Spinal cord (tissue), 10 donors: ENCODE results near the gene DERL2. TPM values are rescaled to one million over a fixed set of nuclear protein-coding genes. Genes with fewer than 3 reads are reported as not detected.
"Not testable (repeated sequence)": the region's sequence is repeated elsewhere in the genome, so short reads cannot be mapped to it uniquely, and the experiment has no call there.

Source experiments
- DNase-seq, 6 donors: peaks; one replicate each; pipeline versions ENCODE4 v3.0.0 to v3.0.0-alpha.2; 2013 to 2015; ENCODE audit warnings: low spot score in 6 of 6, low read depth in 4 of 6
- H3K27ac ChIP-seq: one replicate; pipeline ENCODE4 v1.5.1; 2013; ENCODE audit warnings: low read depth, low read length, control low read depth
- H3K27me3 ChIP-seq: one replicate; pipeline ENCODE4 v1.6.1; 2013; ENCODE audit warnings: low read length; ENCODE audit not compliant: control insufficient read depth, insufficient read depth
- H3K36me3 ChIP-seq: one replicate; pipeline ENCODE4 v1.6.1; 2013; ENCODE audit warnings: low read length; ENCODE audit not compliant: control insufficient read depth, insufficient read depth
- H3K4me1 ChIP-seq: one replicate; pipeline ENCODE4 v1.6.1; 2013; ENCODE audit warnings: low read length; ENCODE audit not compliant: control insufficient read depth, insufficient read depth
- H3K4me3 ChIP-seq: one replicate; pipeline ENCODE4 v1.5.1; 2013; ENCODE audit warnings: low read depth, low read length, control low read depth
- H3K9me3 ChIP-seq: one replicate; pipeline ENCODE4 v1.6.1; 2013; ENCODE audit warnings: low read length; ENCODE audit not compliant: control insufficient read depth, insufficient read depth
- WGBS: methylation state at CpG from one replicate; pipeline ENCODE4 v1.1.5; 2013; ENCODE audit warnings: missing lambda C conversion rate; ENCODE audit not compliant: insufficient coverage; 5-methylcytosine and 5-hydroxymethylcytosine counted together
- polyA plus RNA-seq, 2 donors: library from polyadenylated mRNA; unstranded; fragments of 120-200 nt; gene quantifications; one replicate each; pipeline ENCODE4 v1.2.1, GENCODE V29; 2013; ENCODE audit not compliant: insufficient read length in 2 of 2
- total RNA-seq, 2 donors: library from RNA; depleted of rRNA in 1 of 2; stranded (reverse); fragments of 120-200 nt in 1 of 2; fragments of >200 nt in 1 of 2; gene quantifications; one replicate each; pipeline versions ENCODE4 v1.2.3 to v1.2.4, GENCODE V29; 2013 to 2014
- donor health status: healthy.

The DERL2 gene
- total and polyA plus RNA-seq, 4 donors = 38.3 to 65.8 (median 58.9) TPM

DNA sequence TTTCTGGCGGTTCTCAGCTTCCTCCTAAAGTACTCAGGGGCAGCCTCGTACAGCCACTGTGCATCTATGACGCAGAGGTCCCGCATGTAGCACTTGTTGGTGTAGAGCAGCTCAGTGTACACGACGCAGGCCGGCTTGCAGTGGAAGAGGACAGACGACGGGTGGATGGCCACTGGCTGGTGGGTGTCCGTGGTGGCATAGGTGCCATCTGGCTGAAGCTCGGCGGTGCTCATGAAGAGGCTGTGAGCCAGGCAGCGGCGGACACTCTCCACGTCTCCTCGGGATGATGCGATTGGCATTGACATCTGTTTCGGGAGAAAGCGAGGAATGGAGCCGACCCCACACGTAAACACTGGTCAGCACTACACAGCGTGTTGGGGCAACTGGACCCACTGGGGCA is 41.8 kb downstream of the DERL2 start:
- H3K27me3 ChIP-seq = no peaks in the 10 kb centered on the region
- H3K36me3 ChIP-seq = peaks cover 45% of the 10 kb centered on the region

DNA sequence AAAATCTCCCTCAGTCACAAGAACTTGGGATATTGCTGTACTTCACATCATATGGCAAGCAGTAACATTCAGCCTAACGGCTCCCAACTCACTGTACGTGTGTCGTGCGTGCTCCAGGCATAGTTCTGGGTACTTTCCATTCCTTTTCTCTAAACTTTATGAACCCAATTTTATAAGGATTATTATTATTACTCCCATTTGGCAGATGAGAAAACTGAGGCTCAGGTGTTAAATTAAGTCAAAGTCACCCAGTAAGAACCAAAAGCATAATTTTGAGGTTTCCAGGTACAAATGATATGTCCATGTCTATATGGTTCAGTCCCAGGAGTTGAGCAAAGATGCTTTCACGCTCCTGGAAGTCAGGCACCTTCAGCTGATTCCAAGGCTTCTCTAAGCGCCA is 42.2 kb downstream of the DERL2 start:
- no peak overlapping the region for H3K4me3 ChIP-seq
- H3K27me3 ChIP-seq = no peaks in the 10 kb centered on the region
- WGBS = 100% methylated on average over 2 of the region's 6 CpGs
- H3K27ac ChIP-seq = no peak overlapping the region
- DNase-seq = no peak
- H3K9me3 ChIP-seq = no peaks in the 10 kb centered on the region
- peaks cover 3% of the 10 kb centered on the region for H3K4me1 ChIP-seq
- peaks cover 45% of the 10 kb centered on the region for H3K36me3 ChIP-seq

More for the DNA sequence above, 41.8 kb downstream of the DERL2 start:
- H3K9me3 ChIP-seq = no peaks in the 10 kb centered on the region
- H3K4me3 ChIP-seq = no peak overlapping the region
- H3K27ac ChIP-seq = no peak overlapping the region
- H3K4me1 ChIP-seq = peaks cover 3% of the 10 kb centered on the region
- WGBS = 94% methylated on average over 22 of the region's 22 CpGs
- DNase-seq = no peak

DNA sequence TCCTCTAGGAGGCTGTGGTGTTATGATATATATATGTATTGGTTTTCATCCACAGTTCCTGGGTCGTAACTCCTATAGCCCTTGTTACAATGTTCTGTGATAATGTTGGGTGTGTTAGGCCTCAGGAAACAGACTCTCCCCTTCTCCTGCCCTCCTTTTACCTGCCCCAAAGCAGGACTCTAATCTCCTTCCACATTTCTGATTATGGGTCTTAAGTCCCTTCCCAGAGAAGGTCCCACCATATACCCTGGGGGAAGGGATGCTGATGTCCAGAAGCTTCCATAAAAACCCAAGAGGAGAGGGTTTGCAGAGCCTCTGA is 46.6 kb downstream of the DERL2 start:
- no peak for DNase-seq
- peak overlapping the region; percentile 66 for H3K4me3 ChIP-seq
- H3K4me1 ChIP-seq = peaks cover 9% of the 10 kb centered on the region
- H3K27ac ChIP-seq = peak overlapping the region; percentile 60
- no peaks in the 10 kb centered on the region for H3K27me3 ChIP-seq
- no CpG with 5 or more reads among the region's 1 CpG for WGBS
- no peaks in the 10 kb centered on the region for H3K9me3 ChIP-seq
- peaks cover 43% of the 10 kb centered on the region for H3K36me3 ChIP-seq

DNA sequence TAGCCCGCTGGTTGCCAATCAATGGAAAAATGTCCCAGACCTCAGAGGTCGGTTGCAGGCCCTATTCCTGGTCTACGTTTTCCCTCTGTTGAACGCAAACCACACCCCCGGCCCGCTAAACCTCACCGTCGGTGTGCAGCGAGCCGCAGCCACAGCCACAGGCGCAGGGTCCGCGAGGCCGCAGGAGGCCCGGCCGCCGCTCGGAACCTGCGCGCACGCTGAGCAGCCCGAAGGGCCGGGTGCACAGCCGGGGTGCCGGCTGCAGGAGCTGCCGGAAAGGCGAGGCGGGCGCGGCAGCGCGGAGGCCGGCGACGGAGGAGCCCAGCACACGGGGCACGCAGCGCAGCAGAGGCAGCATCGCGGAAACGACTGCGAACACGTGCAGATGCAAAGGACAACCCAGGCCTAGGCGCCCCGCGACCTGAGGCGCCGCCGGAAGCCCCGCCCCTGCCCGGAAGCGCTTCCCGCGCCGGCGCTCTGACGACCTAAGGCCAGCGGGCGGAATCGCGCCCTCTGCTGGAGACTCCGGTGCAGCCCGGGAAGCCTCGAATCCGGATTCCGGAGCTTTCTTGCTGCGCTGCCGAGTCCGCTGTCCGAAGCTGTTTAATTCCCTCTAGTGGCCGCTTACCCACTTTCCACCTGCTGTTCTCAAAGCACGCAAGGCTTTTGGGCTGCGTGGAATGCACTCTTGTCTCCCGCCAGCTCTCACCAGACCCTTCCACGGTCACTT is 47.1 kb downstream of the DERL2 start, which contains the start of gene C1QBP:
C1QBP (minus strand) TSS at position 440 of the 730 bp plus-strand sequence; CDS start at position 358, 82 bp downstream.
- Histone ChIP-seq H3K4me1 (peaks cover 9% of the 10 kb centered on the region), H3K27ac (peak within 1 kb of the TSS; percentile 60), H3K27me3 (no peaks in the 10 kb centered on the region), H3K9me3 (no peaks in the 10 kb centered on the region), H3K36me3 (peaks cover 43% of the 10 kb centered on the region), H3K4me3 (peak within 1 kb of the TSS; percentile 66)
- peak; percentile 83 to 97 (median 89) for DNase-seq
- WGBS = under 1% methylated on average over 71 of the region's 75 CpGs

DNA sequence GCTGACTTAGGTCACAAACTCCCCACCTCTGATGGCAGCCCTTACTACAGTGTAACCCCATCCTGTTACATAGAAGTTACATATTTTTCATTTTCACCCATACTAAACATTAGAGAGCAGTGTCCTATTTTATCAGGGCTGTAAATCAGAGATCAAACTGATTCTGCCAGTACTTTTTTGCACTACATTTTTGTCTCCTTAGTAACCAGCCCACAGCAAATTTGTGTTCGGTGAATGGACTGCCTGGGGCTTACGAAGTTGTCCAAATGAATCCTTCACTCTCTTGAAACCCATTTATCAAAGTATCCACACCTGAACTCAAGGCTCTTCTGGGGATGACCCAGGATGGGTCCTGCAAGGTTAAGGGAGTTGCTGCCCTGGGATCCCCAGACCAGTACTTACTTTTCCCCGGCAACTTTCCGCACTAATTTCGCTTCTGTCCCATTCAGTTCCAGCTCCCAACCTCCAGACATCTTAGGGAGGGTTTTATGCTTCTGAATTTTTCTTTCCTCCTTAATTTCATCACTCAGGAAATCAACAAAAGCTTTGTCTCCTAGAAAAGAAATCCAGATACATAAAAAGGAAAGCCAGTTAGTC is 48.2 kb downstream of the DERL2 start:
- H3K4me3 ChIP-seq = peak overlapping the region; percentile 66
- no peaks in the 10 kb centered on the region for H3K9me3 ChIP-seq
- H3K27ac ChIP-seq = no peak overlapping the region
- H3K4me1 ChIP-seq = peaks cover 9% of the 10 kb centered on the region
- WGBS = 90% methylated on average over 2 of the region's 5 CpGs
- H3K36me3 ChIP-seq = peaks cover 48% of the 10 kb centered on the region
- DNase-seq = no peak
- H3K27me3 ChIP-seq = no peaks in the 10 kb centered on the region

DNA sequence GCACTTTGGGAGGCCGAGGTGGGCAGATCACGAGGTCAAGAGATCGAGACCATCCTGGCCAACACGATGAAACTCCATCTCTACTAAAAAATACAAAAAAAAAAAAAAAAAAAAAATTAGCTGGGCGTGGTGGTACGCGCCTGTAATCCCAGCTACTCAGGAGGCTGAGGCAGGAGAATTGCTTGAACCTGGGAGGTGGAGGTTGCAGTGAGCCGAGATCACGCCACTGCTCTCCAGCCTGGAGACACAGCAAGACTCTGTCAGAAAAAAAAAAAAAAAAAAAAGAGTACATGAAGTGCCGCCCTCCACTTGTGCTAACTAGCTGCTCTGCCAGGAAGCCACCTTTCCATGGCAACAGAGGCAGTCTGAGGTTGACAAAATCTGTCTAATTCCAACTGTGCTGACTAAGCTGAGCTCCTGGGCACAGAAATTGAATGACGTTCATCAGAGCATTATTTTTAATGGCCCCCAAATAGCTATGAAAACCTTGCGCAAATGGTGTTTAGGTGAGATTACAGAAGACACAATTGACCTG is 50.1 kb downstream of the DERL2 start:
- 75% methylated on average over 2 of the region's 12 CpGs for WGBS
- not testable (repeated sequence) for H3K27ac ChIP-seq, H3K27me3 ChIP-seq, H3K9me3 ChIP-seq, H3K4me1 ChIP-seq, H3K4me3 ChIP-seq, DNase-seq
- H3K36me3 ChIP-seq = peaks cover 47% of the 10 kb centered on the region

DNA sequence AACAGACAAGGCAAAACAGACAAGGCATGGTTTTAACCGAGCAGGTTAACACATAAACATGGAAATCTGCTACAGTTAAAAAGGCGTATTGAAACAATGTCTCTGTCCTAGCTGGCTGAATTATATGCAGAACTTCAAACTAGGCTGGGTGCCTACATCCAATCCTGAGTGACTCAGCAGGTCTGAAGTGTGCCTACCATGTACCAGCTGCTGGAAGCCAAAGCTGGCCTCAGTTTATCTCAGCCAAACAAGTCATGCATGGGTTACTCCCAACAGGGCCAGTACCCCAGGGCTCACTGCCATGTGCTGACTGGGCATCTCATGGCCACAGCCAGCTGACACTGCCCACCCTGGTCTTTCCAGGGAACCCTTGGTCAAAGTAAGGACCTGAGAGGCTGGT is 51.0 kb downstream of the DERL2 start:
- no peak for DNase-seq
- no peak overlapping the region for H3K4me3 ChIP-seq
- peaks cover 9% of the 10 kb centered on the region for H3K4me1 ChIP-seq
- WGBS = 95% methylated on average over 2 of the region's 2 CpGs
- H3K27me3 ChIP-seq = no peaks in the 10 kb centered on the region
- no peaks in the 10 kb centered on the region for H3K9me3 ChIP-seq
- H3K27ac ChIP-seq = no peak overlapping the region
- peaks cover 55% of the 10 kb centered on the region for H3K36me3 ChIP-seq

DNA sequence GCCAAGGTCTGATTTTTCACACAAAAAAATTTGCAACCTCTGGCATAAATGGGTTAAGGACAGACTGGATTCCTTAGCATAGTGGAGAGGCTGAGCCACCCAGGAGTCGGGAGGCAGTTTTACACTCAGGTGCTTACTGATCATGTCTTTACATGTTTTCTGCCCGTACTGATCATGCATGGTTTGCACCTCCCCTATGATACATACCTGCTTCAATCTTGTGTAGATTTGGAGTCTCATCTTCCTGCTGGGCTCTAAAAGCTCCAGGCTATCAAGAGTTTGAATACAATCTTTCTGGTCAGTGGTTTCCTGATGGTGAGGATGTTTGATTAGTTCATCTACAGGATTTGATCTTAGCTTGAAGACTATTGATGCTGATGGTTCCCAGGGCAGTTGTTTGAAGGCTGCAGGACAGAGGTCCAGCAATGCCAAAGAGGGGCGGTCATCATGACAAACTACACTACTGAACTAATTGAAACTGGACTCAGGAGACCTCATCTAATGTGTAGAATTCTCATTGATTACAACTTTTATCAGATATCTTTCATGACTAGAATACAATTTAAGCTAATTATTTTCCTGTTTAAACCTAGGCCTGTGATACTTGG is 53.9 kb downstream of the DERL2 start:
- no peak for DNase-seq
- Histone ChIP-seq H3K36me3 (peaks cover 78% of the 10 kb centered on the region), H3K4me3 (no peak overlapping the region), H3K4me1 (no peaks in the 10 kb centered on the region), H3K27ac (no peak overlapping the region), H3K9me3 (no peaks in the 10 kb centered on the region), H3K27me3 (no peaks in the 10 kb centered on the region)
- no CpG with 5 or more reads among the region's 3 CpGs for WGBS

DNA sequence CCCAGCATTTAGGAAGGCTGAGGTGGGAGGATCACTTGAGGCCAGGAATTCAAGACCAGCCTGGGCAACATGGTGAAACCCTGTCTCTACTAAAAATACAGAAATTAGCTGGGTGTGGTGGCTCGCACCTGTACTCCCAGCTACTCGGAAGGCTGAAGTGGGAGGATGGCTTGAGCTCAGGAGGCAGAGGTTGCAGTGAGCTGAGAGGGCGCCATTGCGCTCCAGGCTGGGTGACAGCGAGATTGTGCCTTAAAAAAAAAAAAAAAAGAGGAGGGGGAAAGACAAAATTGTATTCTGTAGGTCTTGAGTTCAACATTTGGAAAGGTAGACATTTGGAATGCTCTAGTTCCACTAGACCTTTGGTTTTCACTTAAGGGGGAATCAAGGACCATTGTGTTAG is 54.7 kb downstream of the DERL2 start:
- not testable (repeated sequence) for H3K27ac ChIP-seq, H3K4me1 ChIP-seq, DNase-seq, H3K27me3 ChIP-seq, H3K9me3 ChIP-seq, H3K4me3 ChIP-seq
- 67% methylated on average over 5 of the region's 5 CpGs for WGBS
- H3K36me3 ChIP-seq = peaks cover 80% of the 10 kb centered on the region
